A549 (cell line): ENCODE results near the gene RYR3. TPM values are rescaled to one million over a fixed set of nuclear protein-coding genes. Genes with fewer than 3 reads are reported as not detected.

ENCODE experiments used
- ATAC-seq, 2 experiments: fragments of 200-7000 bp in 1 of 2; fragments of >200 bp in 1 of 2; cut with Nextera tagmentation in 1 of 2; cut with Tn5 transposase in 1 of 2; 3 replicates each; pipeline versions ENCODE4 v1.8.0 to v1.9.1; 2018 to 2020; ENCODE audit warnings: mild to moderate bottlenecking in 1 of 2, moderate library complexity in 1 of 2
- CTCF ChIA-PET: fragments of 300-600 bp; sonication (Branson Sonifier 250); formaldehyde crosslinking; extraction: SDS; loops from one replicate; lab custom pipeline; 2021; ENCODE audit warnings: antibody characterized with exemption, inconsistent platforms; lab: Yijun Ruan, JAX
- POLR2A ChIA-PET: fragments of 350-600 bp; formaldehyde crosslinking; extraction: SDS; loops from one replicate; lab custom pipeline; 2021; ENCODE audit warnings: antibody characterized with exemption, inconsistent platforms; lab: Yijun Ruan, JAX
- DNase-seq, 2 experiments: peaks; one replicate each; pipeline versions ENCODE4 v3.0.0 to v3.0.0-alpha.2; 2011 to 2016; ENCODE audit warnings: low read depth in 1 of 2, low spot score in 1 of 2
- FAIRE-seq: peaks from 2 replicates; lab custom pipeline; 2011; peaks lifted over from hg19 to GRCh38; lab: Jason Lieb, UNC
- H3K27ac ChIP-seq, 2 experiments: fragments of >200 bp; sonication (Bioruptor Twin); formaldehyde crosslinking; 3 replicates each; pipeline ENCODE4 v1.5.1; 2016 to 2017
- H3K4me1 ChIP-seq: fragments of >200 bp; sonication (Bioruptor Twin); formaldehyde crosslinking; 3 replicates; pipeline ENCODE4 v1.6.1; 2016
- H3K4me2 ChIP-seq: fragments of >200 bp; sonication (Bioruptor Twin); formaldehyde crosslinking; 3 replicates; pipeline ENCODE4 v1.6.1; 2016
- H3K4me3 ChIP-seq: fragments of >200 bp; sonication (Bioruptor Twin); formaldehyde crosslinking; 3 replicates; pipeline ENCODE4 v1.5.1; 2016
- H3K9me3 ChIP-seq: fragments of >200 bp; sonication (Bioruptor Twin); formaldehyde crosslinking; 3 replicates; pipeline ENCODE4 v1.6.1; 2016
- BHLHE40 ChIP-seq: IDR thresholded peaks from 2 replicates; pipeline ENCODE4 v1.6.1; 2012; ENCODE audit warnings: low read depth, low read length, inconsistent platforms
- CEBPB ChIP-seq, 2 experiments: fragments of >200 bp in 1 of 2; sonication (Bioruptor Twin) in 1 of 2; formaldehyde crosslinking in 1 of 2; IDR thresholded peaks; 2 replicates each; pipeline ENCODE4 v1.6.1; 2012 to 2016
- CHD2 ChIP-seq: fragments of 150-350 bp; IDR thresholded peaks from 2 replicates; pipeline ENCODE4 v1.6.1; 2014; ENCODE audit warnings: low read length; ENCODE audit not compliant: partially characterized antibody
- EHF ChIP-seq: fragments of 250-450 bp; sonication (Bioruptor Pico); IDR thresholded peaks from 2 replicates; pipeline ENCODE4 v1.5.0; 2020; ENCODE audit warnings: mild to moderate bottlenecking
- EHMT2 ChIP-seq: fragments of 200-600 bp; sonication (generic); IDR thresholded peaks from 2 replicates; pipeline ENCODE4 v1.6.1; 2016; ENCODE audit warnings: antibody characterized with exemption, low read depth, mild to moderate bottlenecking, moderate library complexity
- FOSL2 ChIP-seq, 2 experiments: fragments of 450-650 bp in 1 of 2; fragments of >200 bp in 1 of 2; sonication (Bioruptor Twin) in 1 of 2; formaldehyde crosslinking; IDR thresholded peaks; 2 replicates each; pipeline versions ENCODE4 v1.5.0 to v1.6.1; 2016 to 2020; ENCODE audit warnings: mild to moderate bottlenecking in 1 of 2, moderate library complexity in 1 of 2
- FOXS1 ChIP-seq: fragments of 250-450 bp; sonication (Bioruptor Pico); IDR thresholded peaks from 2 replicates; pipeline ENCODE4 v1.5.0; 2020; ENCODE audit warnings: mild to moderate bottlenecking, moderate library complexity
- JUN ChIP-seq, 2 experiments: fragments of >200 bp; sonication (Bioruptor Twin); formaldehyde crosslinking; IDR thresholded peaks; 2 replicates in 1 of 2; 3 replicates in 1 of 2; pipeline ENCODE4 v1.6.1; 2016 to 2017
- JUNB ChIP-seq: fragments of >200 bp; sonication (Bioruptor Twin); formaldehyde crosslinking; IDR thresholded peaks from 2 replicates; pipeline ENCODE4 v1.6.1; 2016
- KDM1A ChIP-seq: fragments of 200-600 bp; sonication (generic); IDR thresholded peaks from 2 replicates; pipeline ENCODE4 v1.6.1; 2016; ENCODE audit warnings: low read depth, mild to moderate bottlenecking
- KDM5A ChIP-seq: fragments of 200-600 bp; sonication (generic); IDR thresholded peaks from 2 replicates; pipeline ENCODE4 v1.6.1; 2016; ENCODE audit warnings: antibody characterized with exemption, mild to moderate bottlenecking
- MYC ChIP-seq: IDR thresholded peaks from 2 replicates; pipeline ENCODE4 v1.6.1; 2012; ENCODE audit warnings: mild to moderate bottlenecking, inconsistent platforms, low read length, improper control_type of control experiment, borderline replicate concordance
- NFE2L2 ChIP-seq: fragments of 150-350 bp; conservative IDR thresholded peaks from 2 replicates; pipeline ENCODE4 v1.6.1; 2014; ENCODE audit warnings: low read length
- NR3C1 ChIP-seq: fragments of >200 bp; sonication (Bioruptor Twin); formaldehyde crosslinking; IDR thresholded peaks from 3 replicates; pipeline ENCODE4 v1.6.1; 2017
- POLR2A ChIP-seq: IDR thresholded peaks from 2 replicates; pipeline ENCODE4 v1.6.1; 2012; ENCODE audit warnings: mild to moderate bottlenecking, low read length
- POLR2AphosphoS2 ChIP-seq: conservative IDR thresholded peaks from 2 replicates; pipeline ENCODE4 v1.6.1; 2012; ENCODE audit warnings: low read length, improper control_type of control experiment, inconsistent platforms
- RAD21 ChIP-seq, 2 experiments: fragments of >200 bp in 1 of 2; sonication (Bioruptor Twin) in 1 of 2; formaldehyde crosslinking in 1 of 2; IDR thresholded peaks in 1 of 2; conservative IDR thresholded peaks in 1 of 2; 2 replicates in 1 of 2; 3 replicates in 1 of 2; pipeline ENCODE4 v1.6.1; 2012 to 2018; ENCODE audit warnings: inconsistent platforms in 1 of 2
- RNF2 ChIP-seq: fragments of 200-600 bp; sonication (generic); IDR thresholded peaks from 2 replicates; pipeline ENCODE4 v1.6.1; 2016; ENCODE audit warnings: low read depth, mild to moderate bottlenecking, antibody characterized with exemption, moderate library complexity, borderline replicate concordance
- SMC3 ChIP-seq: fragments of >200 bp; sonication (Bioruptor Twin); formaldehyde crosslinking; IDR thresholded peaks from 3 replicates; pipeline ENCODE4 v1.6.1; 2018; ENCODE audit warnings: inconsistent platforms
- TP53 ChIP-seq: fragments of 250-450 bp; sonication (Bioruptor Pico); IDR thresholded peaks from 2 replicates; pipeline ENCODE4 v1.5.0; 2021; ENCODE audit warnings: mild to moderate bottlenecking, moderate library complexity
- ZSCAN20 ChIP-seq: fragments of 250-450 bp; sonication (Bioruptor Pico); IDR thresholded peaks from 2 replicates; pipeline ENCODE4 v1.8.0; 2022; ENCODE audit warnings: mild to moderate bottlenecking, moderate library complexity
- WGBS: methylation state at CpG from one replicate; pipeline ENCODE4 v1.1.6; 2017; ENCODE audit errors: missing lambda C conversion rate; 5-methylcytosine and 5-hydroxymethylcytosine counted together
- polyA plus RNA-seq, 4 experiments: library from polyadenylated mRNA; depleted of rRNA in 3 of 4; stranded (reverse); fragments of >200 nt; fragmentation: RNase III in 1 of 4; extraction: RNeasy Plus Mini Kit Qiagen cat#74134 plus additional on column Dnase treatment in 1 of 4; gene quantifications; 2 replicates in 3 of 4; 3 replicates in 1 of 4; pipeline ENCODE4 v1.2.3, GENCODE V29; 2011 to 2017
- TF ChIP-seq, protein P1 (sequence below): fragments of >200 bp; sonication (Bioruptor Twin); formaldehyde crosslinking; IDR thresholded peaks from 2 replicates; pipeline ENCODE4 v1.6.1; 2016
- TF ChIP-seq, protein P2 (sequence below): fragments of 250-450 bp; sonication (Bioruptor Pico); IDR thresholded peaks from 2 replicates; pipeline ENCODE4 v1.5.0; 2020; ENCODE audit warnings: low read depth, mild to moderate bottlenecking, moderate library complexity
- TF ChIP-seq, protein P3 (sequence below): IDR thresholded peaks from 2 replicates; pipeline ENCODE4 v1.6.1; 2012
- TF ChIP-seq, protein P4 (sequence below): fragments of 250-450 bp; sonication (Bioruptor Pico); IDR thresholded peaks from 2 replicates; pipeline ENCODE4 v1.5.0; 2021; ENCODE audit warnings: mild to moderate bottlenecking, moderate library complexity, borderline replicate concordance
- TF ChIP-seq, protein P5 (sequence below): fragments of >200 bp; sonication (Bioruptor Twin); formaldehyde crosslinking; IDR thresholded peaks from 3 replicates; pipeline ENCODE4 v1.5.1; 2016
- TF ChIP-seq, protein P6 (sequence below): fragments of 200-600 bp; sonication (generic); IDR thresholded peaks from 2 replicates; pipeline ENCODE4 v1.6.1; 2016; ENCODE audit warnings: antibody characterized with exemption, mild to moderate bottlenecking, moderate library complexity

Gene RYR3
- polyA plus RNA-seq, 2 of the 4 experiments (the other 2 are of a cell fraction): 0.03 TPM; not detected in 1

DNA sequence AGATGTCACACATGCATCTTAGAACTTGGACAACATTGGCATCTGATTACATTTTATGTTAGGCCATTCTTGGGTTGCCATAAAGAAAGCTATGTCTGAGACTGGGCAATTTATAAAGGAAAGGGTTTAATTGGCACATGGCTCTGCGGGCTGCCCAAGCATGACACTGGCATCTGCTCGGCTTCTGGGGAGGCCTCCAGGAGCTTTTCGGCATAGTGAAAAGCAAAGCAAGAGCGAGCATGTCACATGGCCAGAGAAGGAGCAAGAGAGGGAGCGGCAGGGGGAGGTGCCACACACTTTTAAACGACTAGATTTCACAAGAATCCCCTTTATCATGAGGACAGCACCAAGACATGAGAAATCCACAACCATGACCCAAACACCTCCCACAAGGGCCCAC lies 11.3 kb downstream of the RYR3 start:
- Histone ChIP-seq H3K4me1 (no peaks in the 10 kb centered on the region), H3K4me2 (no peak overlapping the region), H3K9me3 (no peaks in the 10 kb centered on the region), H3K27ac (no peak overlapping the region), H3K4me3 (no peak overlapping the region)
- no peak for ATAC-seq
- FAIRE-seq: no peak
- CTCF ChIA-PET: no interaction called here
- WGBS: 11% methylated on average over 6 of the region's 6 CpGs
- DNase-seq: no peak
- POLR2A ChIA-PET: no interaction called here
- TF ChIP-seq MYC (no peak), SMC3 (no peak), TP53 (CRISPR knock-in tag) (no peak), KDM1A (no peak), NR3C1 (no peak), EHF (CRISPR knock-in tag) (no peak), FOXS1 (no peak)
- TF ChIP-seq, protein P1, sequence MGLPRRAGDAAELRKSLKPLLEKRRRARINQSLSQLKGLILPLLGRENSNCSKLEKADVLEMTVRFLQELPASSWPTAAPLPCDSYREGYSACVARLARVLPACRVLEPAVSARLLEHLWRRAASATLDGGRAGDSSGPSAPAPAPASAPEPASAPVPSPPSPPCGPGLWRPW: no peak
- TF ChIP-seq, protein P2, sequence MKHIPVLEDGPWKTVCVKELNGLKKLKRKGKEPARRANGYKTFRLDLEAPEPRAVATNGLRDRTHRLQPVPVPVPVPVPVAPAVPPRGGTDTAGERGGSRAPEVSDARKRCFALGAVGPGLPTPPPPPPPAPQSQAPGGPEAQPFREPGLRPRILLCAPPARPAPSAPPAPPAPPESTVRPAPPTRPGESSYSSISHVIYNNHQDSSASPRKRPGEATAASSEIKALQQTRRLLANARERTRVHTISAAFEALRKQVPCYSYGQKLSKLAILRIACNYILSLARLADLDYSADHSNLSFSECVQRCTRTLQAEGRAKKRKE (CRISPR knock-in tag): no peak

DNA sequence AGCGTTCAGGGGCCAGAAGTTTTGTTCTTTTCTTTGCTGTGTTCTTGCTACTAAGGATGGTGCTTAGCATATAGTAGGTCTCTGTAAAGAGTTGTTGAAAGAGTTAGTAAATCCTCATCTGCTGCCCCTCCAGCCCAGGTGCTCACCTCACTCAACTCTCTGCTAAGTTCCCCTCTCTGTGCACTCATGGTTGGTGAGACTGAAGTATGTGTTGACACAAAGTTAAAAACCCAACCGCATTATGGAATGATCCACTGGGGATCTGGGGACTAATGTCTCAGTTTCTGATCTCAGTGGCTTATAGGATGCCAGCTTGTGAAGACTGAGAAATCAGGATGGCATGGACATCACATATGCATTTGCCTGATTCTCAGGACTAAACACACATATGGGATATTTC lies 13.8 kb downstream of the RYR3 start:
- Histone ChIP-seq H3K4me2 (no peak overlapping the region), H3K4me1 (no peaks in the 10 kb centered on the region), H3K4me3 (no peak overlapping the region), H3K27ac (no peak overlapping the region), H3K9me3 (no peaks in the 10 kb centered on the region; the same call in 2 of the 3 replicates)
- FAIRE-seq: no peak
- CTCF ChIA-PET: no interaction called here
- no peak for TF ChIP-seq RNF2
- no peak for TF ChIP-seq NR3C1
- no peak for TF ChIP-seq BHLHE40
- TF ChIP-seq, protein P3, sequence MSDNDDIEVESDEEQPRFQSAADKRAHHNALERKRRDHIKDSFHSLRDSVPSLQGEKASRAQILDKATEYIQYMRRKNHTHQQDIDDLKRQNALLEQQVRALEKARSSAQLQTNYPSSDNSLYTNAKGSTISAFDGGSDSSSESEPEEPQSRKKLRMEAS: no peak
- DNase-seq: no peak
- 28% methylated on average over 2 of the region's 2 CpGs for WGBS
- POLR2A ChIA-PET: no interaction called here
- no peak for ATAC-seq

DNA sequence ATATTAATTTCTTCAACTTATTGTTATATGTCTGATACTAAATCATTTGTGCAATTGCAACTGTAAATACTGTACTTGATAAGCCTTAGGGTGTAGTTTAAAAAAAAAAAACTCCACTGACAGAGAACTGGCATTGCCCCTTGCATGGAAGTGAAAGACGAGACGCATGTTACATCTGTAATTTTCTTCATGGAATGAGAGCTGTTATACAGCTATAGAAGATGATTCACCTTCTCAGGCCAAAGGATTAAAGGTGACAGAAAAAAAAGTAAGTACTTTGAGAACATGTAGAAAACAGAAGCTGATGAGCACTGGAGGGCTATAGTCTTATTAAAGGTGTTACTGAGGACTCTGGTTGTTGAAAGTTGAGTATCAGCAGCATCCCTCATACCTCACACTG lies 16.1 kb downstream of the RYR3 start:
- Histone ChIP-seq H3K27ac (no peak overlapping the region), H3K4me2 (no peak overlapping the region), H3K4me3 (no peak overlapping the region), H3K4me1 (no peaks in the 10 kb centered on the region), H3K9me3 (no peaks in the 10 kb centered on the region; the same call in 2 of the 3 replicates)
- DNase-seq (no peak), ATAC-seq (no peak), FAIRE-seq (no peak)
- CTCF ChIA-PET: interaction anchor here (0.9 to 1.6 kb wide), 2 partner anchors 11 to 385 kb away, joined by 3 to 7 read pairs; no protein-coding TSS in a partner anchor
- WGBS: 38% methylated on average over 2 of the region's 2 CpGs
- POLR2A ChIA-PET: no interaction called here
- TF ChIP-seq KDM5A (no peak), CEBPB (IDR thresholded peaks at IDR 0.05) (no peak), JUNB (no peak), JUN (IDR thresholded peaks at IDR 0.05) (no peak), POLR2A (no peak), EHMT2 (no peak), FOSL2 (IDR thresholded peaks at IDR 0.05) (no peak), FOSL2 (CRISPR knock-in tag; IDR thresholded peaks at IDR 0.05) (no peak), POLR2AphosphoS2 (no peak), NFE2L2 (no peak), CHD2 (no peak), RAD21 (conservative IDR thresholded peaks at IDR 0.05 in 1 of 2, IDR thresholded peaks at IDR 0.05 in 1 of 2) (no peak), ZSCAN20 (CRISPR knock-in tag) (no peak), SMC3 (no peak)
- TF ChIP-seq, protein P4, sequence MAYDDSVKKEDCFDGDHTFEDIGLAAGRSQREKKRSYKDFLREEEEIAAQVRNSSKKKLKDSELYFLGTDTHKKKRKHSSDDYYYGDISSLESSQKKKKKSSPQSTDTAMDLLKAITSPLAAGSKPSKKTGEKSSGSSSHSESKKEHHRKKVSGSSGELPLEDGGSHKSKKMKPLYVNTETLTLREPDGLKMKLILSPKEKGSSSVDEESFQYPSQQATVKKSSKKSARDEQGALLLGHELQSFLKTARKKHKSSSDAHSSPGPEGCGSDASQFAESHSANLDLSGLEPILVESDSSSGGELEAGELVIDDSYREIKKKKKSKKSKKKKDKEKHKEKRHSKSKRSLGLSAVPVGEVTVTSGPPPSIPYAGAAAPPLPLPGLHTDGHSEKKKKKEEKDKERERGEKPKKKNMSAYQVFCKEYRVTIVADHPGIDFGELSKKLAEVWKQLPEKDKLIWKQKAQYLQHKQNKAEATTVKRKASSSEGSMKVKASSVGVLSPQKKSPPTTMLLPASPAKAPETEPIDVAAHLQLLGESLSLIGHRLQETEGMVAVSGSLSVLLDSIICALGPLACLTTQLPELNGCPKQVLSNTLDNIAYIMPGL (CRISPR knock-in tag): no peak
- TF ChIP-seq, protein P5, sequence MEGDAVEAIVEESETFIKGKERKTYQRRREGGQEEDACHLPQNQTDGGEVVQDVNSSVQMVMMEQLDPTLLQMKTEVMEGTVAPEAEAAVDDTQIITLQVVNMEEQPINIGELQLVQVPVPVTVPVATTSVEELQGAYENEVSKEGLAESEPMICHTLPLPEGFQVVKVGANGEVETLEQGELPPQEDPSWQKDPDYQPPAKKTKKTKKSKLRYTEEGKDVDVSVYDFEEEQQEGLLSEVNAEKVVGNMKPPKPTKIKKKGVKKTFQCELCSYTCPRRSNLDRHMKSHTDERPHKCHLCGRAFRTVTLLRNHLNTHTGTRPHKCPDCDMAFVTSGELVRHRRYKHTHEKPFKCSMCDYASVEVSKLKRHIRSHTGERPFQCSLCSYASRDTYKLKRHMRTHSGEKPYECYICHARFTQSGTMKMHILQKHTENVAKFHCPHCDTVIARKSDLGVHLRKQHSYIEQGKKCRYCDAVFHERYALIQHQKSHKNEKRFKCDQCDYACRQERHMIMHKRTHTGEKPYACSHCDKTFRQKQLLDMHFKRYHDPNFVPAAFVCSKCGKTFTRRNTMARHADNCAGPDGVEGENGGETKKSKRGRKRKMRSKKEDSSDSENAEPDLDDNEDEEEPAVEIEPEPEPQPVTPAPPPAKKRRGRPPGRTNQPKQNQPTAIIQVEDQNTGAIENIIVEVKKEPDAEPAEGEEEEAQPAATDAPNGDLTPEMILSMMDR: no peak
- TF ChIP-seq, protein P6, sequence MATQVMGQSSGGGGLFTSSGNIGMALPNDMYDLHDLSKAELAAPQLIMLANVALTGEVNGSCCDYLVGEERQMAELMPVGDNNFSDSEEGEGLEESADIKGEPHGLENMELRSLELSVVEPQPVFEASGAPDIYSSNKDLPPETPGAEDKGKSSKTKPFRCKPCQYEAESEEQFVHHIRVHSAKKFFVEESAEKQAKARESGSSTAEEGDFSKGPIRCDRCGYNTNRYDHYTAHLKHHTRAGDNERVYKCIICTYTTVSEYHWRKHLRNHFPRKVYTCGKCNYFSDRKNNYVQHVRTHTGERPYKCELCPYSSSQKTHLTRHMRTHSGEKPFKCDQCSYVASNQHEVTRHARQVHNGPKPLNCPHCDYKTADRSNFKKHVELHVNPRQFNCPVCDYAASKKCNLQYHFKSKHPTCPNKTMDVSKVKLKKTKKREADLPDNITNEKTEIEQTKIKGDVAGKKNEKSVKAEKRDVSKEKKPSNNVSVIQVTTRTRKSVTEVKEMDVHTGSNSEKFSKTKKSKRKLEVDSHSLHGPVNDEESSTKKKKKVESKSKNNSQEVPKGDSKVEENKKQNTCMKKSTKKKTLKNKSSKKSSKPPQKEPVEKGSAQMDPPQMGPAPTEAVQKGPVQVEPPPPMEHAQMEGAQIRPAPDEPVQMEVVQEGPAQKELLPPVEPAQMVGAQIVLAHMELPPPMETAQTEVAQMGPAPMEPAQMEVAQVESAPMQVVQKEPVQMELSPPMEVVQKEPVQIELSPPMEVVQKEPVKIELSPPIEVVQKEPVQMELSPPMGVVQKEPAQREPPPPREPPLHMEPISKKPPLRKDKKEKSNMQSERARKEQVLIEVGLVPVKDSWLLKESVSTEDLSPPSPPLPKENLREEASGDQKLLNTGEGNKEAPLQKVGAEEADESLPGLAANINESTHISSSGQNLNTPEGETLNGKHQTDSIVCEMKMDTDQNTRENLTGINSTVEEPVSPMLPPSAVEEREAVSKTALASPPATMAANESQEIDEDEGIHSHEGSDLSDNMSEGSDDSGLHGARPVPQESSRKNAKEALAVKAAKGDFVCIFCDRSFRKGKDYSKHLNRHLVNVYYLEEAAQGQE: no peak
